Colon (tissue), 2 donors: Measurements from ENCODE around the gene WNT16.
A peak's percentile ranks its signal among the peaks of the same experiment; 100 is the strongest.
"Not testable (repeated sequence)": the region's sequence is repeated elsewhere in the genome, so short reads cannot be mapped to it uniquely, and the experiment has no call there.

ENCODE experiments used
- FAIRE-seq: peaks from 2 replicates; lab custom pipeline; 2012; peaks lifted over from hg19 to GRCh38; lab: Jason Lieb, UNC
- donor health status: control.
- donor health status: control.

The WNT16 gene, protein sequence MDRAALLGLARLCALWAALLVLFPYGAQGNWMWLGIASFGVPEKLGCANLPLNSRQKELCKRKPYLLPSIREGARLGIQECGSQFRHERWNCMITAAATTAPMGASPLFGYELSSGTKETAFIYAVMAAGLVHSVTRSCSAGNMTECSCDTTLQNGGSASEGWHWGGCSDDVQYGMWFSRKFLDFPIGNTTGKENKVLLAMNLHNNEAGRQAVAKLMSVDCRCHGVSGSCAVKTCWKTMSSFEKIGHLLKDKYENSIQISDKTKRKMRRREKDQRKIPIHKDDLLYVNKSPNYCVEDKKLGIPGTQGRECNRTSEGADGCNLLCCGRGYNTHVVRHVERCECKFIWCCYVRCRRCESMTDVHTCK

DNA sequence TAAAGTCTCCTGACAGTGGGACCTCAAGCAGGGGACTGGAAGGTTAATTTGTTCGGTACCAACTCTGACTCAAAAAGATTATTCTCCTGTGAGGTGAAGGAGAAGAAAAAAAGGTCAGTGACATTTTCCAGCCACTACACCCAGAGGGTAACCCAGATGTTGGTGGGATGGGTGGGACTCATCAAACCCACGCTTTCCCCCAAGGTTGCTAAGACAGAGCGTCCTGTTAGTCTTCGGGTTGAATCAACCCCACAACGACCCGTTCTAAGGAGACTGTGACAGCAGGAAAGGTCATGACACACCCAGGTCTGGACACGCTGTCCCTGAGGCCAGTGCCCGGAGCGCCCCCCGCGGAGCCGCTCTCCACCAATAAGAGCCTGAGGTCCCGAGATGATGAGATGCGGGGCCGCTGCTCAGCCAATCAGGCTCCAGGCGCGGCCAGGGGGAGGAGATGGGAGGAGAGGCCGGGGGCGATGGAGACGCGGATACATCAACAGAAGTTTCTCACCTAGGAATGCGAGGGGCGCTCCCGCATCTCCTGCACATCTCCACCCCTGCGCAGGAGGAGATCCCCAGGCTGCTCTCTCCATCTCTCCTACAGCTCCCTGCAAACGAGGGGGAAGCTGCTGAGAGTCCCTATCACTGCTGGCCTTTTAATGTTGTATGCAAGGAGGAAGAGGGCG is at the start of gene WNT16:
WNT16 (plus strand) TSS at position 493 of the 683 bp plus-strand sequence. CDS start 293 bp downstream, outside the sequence.
- FAIRE-seq = no peak

- FAIRE-seq = no peak
These were observed 49.7 kb upstream of the WNT16 start for GRCh38 chr7:121279060-121279620.

GRCh38 chr7:121279822-121280221 is 49.0 kb upstream of the WNT16 start:
- no peak for FAIRE-seq

DNA sequence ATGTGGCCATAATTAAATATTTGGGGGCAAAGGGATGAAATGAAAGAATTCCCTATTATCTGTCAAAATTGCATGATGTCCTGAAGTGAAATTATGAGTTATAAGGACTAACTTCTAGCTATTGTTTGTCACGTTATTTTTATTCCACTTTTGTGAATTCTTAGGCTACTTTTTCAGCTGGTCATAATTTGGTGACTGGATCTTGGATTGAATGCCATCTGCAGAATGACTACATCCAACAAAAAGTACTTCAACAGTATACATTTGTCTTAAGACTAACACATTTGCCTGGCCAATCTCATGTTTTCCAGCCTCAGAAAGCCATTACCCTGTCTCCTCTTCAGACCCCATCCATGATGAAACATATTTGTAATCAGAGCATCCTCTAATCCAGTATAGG is 48.1 kb upstream of the WNT16 start:
- no peak for FAIRE-seq

- no peak for FAIRE-seq
These were observed 46.7 kb upstream of the WNT16 start for GRCh38 chr7:121282129-121282528.

- FAIRE-seq = no peak
These were observed 43.6 kb upstream of the WNT16 start for GRCh38 chr7:121285066-121285667.

- FAIRE-seq = no peak
These were observed 42.6 kb upstream of the WNT16 start for GRCh38 chr7:121286186-121286585.

- no peak for FAIRE-seq
These were observed 41.8 kb upstream of the WNT16 start for GRCh38 chr7:121286742-121287734.

DNA sequence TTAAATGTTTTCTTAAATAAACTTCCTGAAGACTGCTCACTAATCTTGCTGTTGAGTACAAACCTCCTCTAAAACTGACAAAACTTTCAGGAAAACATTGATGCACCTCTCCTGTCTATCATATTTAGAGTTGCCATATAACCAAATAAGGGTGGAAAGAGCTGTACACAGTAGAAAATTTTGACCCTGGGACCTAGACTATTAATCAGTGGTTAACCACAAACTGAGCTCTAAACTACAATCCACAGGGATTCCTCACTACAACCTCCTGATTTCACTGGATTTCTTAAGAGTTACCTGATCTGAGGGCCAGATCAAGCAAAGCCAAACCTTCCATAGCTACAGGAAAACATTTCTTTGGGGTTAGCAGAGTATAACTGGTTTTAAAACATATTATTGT is 39.9 kb upstream of the WNT16 start:
- no peak for FAIRE-seq

DNA sequence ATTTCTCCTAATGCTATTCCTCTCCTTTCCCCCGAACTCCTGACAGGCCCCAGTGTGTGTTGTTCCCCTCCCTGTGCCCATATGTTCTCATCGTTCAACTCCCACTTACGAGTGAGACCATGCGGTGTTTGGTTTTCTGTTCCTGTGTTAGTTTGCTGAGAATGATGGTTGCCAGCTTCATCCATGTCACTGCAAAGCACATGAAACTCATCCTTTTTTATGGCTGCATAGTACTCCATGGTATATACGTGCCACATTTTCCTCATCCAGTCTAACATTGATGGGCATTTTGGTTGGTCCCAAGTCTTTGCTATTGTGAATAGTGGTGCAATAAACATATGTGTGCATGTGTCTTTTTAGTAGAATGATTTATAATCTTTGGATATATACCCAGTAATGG is 38.9 kb upstream of the WNT16 start:
- FAIRE-seq = not testable (repeated sequence)

- FAIRE-seq = no peak
These were observed 34.3 kb upstream of the WNT16 start for GRCh38 chr7:121294448-121294992.

- FAIRE-seq = no peak
These were observed 31.0 kb upstream of the WNT16 start for GRCh38 chr7:121297843-121298242.

GRCh38 chr7:121298831-121299239 is 30.0 kb upstream of the WNT16 start:
- FAIRE-seq = no peak

DNA sequence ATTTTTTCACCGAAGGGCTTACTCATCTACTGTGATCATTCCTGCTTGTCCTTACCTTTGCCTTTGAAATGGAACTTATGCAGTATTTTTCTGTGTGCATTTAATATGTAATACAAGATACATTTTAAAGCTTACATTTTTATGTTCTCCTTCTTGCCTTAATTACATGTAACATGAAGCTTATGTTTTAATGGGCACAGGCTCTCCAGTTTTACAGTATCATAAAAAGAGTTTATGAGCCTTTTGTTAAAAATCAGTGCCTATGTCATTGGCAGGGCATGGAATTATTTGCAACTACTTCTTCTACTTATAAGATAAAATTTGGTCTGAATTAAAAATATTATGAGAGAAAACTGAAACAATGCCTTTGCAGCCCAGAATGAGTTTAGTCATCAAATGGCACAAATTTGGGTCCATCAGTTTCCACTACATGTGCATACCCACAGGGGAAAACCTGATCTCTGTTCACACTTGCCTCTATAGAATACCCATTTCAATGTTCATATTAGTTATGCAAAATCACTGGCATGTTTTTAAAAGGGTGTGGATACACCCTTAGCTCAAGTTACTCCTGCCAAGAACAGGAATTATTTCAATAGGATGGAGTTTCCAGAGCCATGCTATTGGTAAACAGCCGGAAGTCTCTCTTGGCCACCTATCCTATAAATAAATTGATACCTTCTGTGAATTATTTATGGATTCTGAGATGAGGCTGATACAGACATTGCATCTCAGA is 27.9 kb upstream of the WNT16 start:
- FAIRE-seq = no peak

DNA sequence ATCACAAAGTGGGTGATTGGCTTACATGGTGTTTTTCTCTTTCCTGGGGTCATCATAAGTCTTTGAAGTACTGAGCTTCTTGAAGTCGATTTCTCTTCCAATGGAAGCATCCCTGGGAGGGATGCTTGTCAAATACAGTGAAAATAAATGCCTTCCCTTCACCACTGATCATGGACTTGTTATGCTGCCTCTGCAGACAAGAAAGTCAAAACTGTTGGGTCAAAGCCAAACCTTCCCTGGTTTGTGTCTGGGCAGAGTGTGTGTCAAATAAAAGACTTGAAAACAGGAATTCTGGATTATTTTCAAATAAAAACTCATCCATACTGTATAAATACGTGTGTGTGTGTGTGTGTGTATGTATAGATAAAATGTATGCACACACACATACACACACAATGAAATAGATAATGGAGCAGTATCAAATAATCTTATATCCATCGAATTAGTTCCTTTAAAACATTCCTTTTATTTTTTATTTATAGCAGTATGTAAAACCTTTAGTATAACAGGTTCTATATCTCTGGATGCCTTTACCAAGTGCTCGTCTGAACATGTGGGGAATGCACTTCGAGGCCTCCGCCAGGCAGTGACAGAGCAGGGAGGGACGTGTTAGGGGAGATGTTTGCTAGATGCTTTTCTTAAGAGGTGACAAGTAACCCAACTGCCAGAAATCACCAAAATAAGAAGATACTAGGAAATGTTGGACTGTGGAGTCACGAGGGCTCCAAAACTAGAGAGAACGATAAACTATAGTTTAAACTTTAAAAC is 27.2 kb upstream of the WNT16 start:
- FAIRE-seq = no peak

GRCh38 chr7:121302214-121302745 is 26.5 kb upstream of the WNT16 start:
- no peak for FAIRE-seq

GRCh38 chr7:121303422-121304101 is 25.2 kb upstream of the WNT16 start:
- peak; percentile 10 for FAIRE-seq

- FAIRE-seq = no peak
These were observed 24.6 kb upstream of the WNT16 start for GRCh38 chr7:121304102-121304658.

DNA sequence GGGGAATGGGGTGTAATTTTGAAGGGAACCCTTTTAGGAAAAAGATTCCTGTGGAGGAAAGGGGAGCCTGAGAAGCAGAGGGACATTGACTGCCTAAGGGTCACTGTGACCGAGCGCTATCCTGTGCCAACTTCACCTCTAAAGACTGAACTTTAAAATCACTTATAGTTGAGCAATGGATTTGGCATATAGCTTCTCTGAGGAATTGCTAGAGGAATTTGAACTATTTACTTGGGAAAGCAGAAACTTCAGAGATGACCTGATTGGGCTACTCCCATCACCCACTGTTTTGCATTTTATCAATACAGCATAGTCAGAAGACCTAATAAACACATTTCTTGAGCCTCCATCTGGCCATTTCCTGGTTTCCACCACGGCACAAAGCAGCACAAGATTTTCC is 23.7 kb upstream of the WNT16 start:
- no peak for FAIRE-seq
